ENCODE results near the gene GOLIM4. TPM values are rescaled to one million over a fixed set of nuclear protein-coding genes. Genes with fewer than 3 reads are reported as not detected.
"Not testable (repeated sequence)": the region's sequence is repeated elsewhere in the genome, so short reads cannot be mapped to it uniquely, and the experiment has no call there.

The GOLIM4 gene
- total RNA-seq, 1 donor from 2014 or later = 35.9 TPM

- H3K36me3 Mint-ChIP-seq (ENCODE audit: low read depth, unreplicated experiment) = no peaks in the 10 kb centered on the region
- no peaks in the 10 kb centered on the region for H3K27me3 Mint-ChIP-seq (ENCODE audit: unreplicated experiment)
- no peak overlapping the region for H3K27ac Mint-ChIP-seq (ENCODE audit: unreplicated experiment)
- H3K9me3 Mint-ChIP-seq (ENCODE audit: unreplicated experiment) = no peaks in the 10 kb centered on the region
- H3K4me1 Mint-ChIP-seq (ENCODE audit: unreplicated experiment) = peaks cover 8% of the 10 kb centered on the region
- TF ChIP-seq CTCF (IDR thresholded peaks at IDR 0.05; ENCODE audit: unreplicated experiment) = no peak
- no peak for DNase-seq (ENCODE audit: low spot score)
- H3K4me3 Mint-ChIP-seq (ENCODE audit: unreplicated experiment) = no peak overlapping the region
These were observed 33.0 kb downstream of the GOLIM4 start for GRCh38 chr3:168062679-168063078.

- H3K9me3 Mint-ChIP-seq (ENCODE audit: unreplicated experiment) = no peaks in the 10 kb centered on the region
- TF ChIP-seq CTCF (IDR thresholded peaks at IDR 0.05; ENCODE audit: unreplicated experiment) = no peak
- H3K4me1 Mint-ChIP-seq (ENCODE audit: unreplicated experiment) = peaks cover 8% of the 10 kb centered on the region
- no peak overlapping the region for H3K27ac Mint-ChIP-seq (ENCODE audit: unreplicated experiment)
- no peaks in the 10 kb centered on the region for H3K36me3 Mint-ChIP-seq (ENCODE audit: low read depth, unreplicated experiment)
- H3K4me3 Mint-ChIP-seq (ENCODE audit: unreplicated experiment) = no peak overlapping the region
- H3K27me3 Mint-ChIP-seq (ENCODE audit: unreplicated experiment) = no peaks in the 10 kb centered on the region
- DNase-seq (ENCODE audit: low spot score) = no peak
These were observed 34.3 kb downstream of the GOLIM4 start for GRCh38 chr3:168061332-168061996.

- Mint-ChIP-seq H3K9me3 (ENCODE audit: unreplicated experiment) (peaks cover under 1% of the 10 kb centered on the region), H3K27me3 (ENCODE audit: unreplicated experiment) (no peaks in the 10 kb centered on the region), H3K4me1 (ENCODE audit: unreplicated experiment) (peaks cover 3% of the 10 kb centered on the region), H3K36me3 (ENCODE audit: low read depth, unreplicated experiment) (peaks cover 2% of the 10 kb centered on the region), H3K4me3 (ENCODE audit: unreplicated experiment) (no peak overlapping the region), H3K27ac (ENCODE audit: unreplicated experiment) (no peak overlapping the region)
- no peak for TF ChIP-seq CTCF (IDR thresholded peaks at IDR 0.05; ENCODE audit: unreplicated experiment)
- no peak for DNase-seq (ENCODE audit: low spot score)
These were observed 35.4 kb downstream of the GOLIM4 start for GRCh38 chr3:168060317-168060716.

GRCh38 chr3:168058481-168058880 is 37.2 kb downstream of the GOLIM4 start:
- Mint-ChIP-seq H3K27me3 (ENCODE audit: unreplicated experiment) (peaks cover 6% of the 10 kb centered on the region), H3K36me3 (ENCODE audit: low read depth, unreplicated experiment) (peaks cover 5% of the 10 kb centered on the region), H3K4me1 (ENCODE audit: unreplicated experiment) (no peaks in the 10 kb centered on the region), H3K9me3 (ENCODE audit: unreplicated experiment) (peaks cover 4% of the 10 kb centered on the region), H3K4me3 (ENCODE audit: unreplicated experiment) (no peak overlapping the region), H3K27ac (ENCODE audit: unreplicated experiment) (no peak overlapping the region)
- DNase-seq (ENCODE audit: low spot score) = no peak
- no peak for TF ChIP-seq CTCF (IDR thresholded peaks at IDR 0.05; ENCODE audit: unreplicated experiment)

GRCh38 chr3:168056398-168057230 is 39.1 kb downstream of the GOLIM4 start:
- H3K27ac Mint-ChIP-seq (ENCODE audit: unreplicated experiment); DNase-seq (ENCODE audit: low spot score); H3K4me3 Mint-ChIP-seq (ENCODE audit: unreplicated experiment); H3K4me1 Mint-ChIP-seq (ENCODE audit: unreplicated experiment); H3K27me3 Mint-ChIP-seq (ENCODE audit: unreplicated experiment); H3K36me3 Mint-ChIP-seq (ENCODE audit: low read depth, unreplicated experiment); H3K9me3 Mint-ChIP-seq (ENCODE audit: unreplicated experiment): not testable (repeated sequence)
